HG03378 (cell line): Measurements from ENCODE around the gene MSN.

Source experiments
- ATAC-seq: cut with Tn5 transposase; IDR thresholded peaks from one replicate; pipeline ENCODE4 v1.9.1; 2021; ENCODE audit warnings: mild to moderate bottlenecking, moderate library complexity; ENCODE audit not compliant: unreplicated experiment

MSN gene

DNA sequence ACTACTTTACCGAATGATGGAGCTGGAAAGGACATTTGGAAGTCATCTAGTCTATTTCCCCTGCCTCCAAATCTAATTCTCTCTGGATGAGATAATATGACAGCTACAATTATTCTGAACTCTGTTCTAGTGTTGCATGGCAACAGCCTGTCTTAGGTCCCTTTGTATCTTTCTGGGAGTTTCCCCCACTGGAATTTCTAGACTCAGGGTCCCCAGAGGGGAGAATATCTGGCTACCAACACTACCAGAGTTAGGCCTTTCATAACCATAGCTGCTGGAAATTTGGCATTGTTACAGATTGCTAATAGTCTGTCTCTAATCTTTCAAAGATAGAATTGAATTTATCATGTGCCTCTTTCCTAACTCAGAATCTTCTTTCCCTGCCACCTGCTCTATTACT, 4.5 kb downstream of the MSN start:
- ATAC-seq: no peak

DNA sequence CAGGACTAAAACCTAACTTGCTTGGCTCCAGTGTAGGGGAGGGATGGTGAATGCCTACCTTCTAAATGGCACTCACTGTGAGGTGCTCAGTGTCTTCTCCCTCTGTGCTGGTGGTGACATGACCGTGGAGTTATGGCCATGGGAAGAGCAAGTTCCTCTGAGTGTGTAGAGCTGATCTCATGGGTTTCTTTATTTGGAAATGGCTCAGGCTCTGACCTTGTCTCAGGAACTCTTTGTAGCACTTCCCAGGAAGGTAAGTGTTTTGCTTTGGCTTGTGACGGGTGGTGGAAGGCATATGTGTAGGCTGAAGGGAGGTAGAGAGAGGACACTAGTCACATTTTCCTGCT, 6.4 kb downstream of the MSN start:
- no peak for ATAC-seq

DNA sequence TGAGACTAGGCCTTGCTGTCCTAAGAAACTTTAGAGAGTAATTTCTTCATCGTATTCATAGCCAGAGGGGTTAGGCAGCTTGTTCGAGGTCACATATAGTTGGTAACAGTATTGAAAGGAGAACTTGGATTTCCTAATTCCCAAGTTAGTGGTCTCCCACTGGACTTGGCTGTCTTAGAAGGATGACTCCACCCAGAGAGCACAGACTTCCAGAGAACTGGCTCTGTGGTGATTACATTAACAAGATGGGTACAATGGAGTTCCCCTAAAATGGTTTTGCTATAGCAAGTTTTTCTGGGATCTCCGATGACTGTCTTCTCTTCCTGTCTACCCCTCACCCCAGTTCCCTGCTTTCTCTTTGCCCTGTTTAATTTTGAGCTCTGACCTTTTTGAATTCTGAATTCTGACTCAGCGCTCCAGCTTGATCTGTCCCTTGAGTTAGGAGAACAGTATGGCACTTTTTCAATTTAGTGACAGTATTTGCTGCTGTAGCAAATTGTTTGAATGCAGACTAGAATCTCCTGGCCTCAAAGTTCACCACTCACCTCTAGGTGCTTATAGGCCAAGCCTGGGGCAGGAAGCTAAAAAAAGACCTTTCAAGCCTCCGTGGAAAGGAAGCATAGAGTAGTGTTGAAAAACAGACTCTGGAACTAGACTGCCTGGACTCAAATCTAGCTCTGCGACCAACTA, 6.9 kb downstream of the MSN start:
- ATAC-seq: no peak

DNA sequence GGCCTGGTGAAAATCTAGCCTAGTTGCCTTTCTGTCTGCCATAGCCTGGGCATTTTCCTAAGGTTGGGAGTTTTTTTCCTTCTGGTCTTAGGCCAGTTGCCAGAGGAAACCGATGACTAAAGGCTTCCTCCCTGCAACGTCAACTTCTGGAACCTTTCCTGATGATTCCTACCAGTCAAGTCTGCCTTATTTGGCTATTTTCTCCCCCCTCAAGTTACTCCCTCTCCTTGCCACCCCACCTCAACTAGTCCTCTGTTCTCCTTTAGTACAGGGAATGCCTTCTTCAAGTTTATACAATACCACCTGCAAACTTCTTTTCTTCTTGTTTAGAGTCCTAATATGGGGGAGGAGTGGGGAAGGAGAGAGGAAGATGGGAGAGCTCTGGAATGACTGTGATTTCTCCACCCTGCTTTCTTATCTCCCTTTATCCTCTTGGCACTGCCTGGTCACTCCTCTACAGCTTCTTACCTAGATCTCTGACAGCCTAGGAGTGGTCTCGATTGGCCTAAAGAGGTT, 10.6 kb downstream of the MSN start:
- no peak for ATAC-seq

DNA sequence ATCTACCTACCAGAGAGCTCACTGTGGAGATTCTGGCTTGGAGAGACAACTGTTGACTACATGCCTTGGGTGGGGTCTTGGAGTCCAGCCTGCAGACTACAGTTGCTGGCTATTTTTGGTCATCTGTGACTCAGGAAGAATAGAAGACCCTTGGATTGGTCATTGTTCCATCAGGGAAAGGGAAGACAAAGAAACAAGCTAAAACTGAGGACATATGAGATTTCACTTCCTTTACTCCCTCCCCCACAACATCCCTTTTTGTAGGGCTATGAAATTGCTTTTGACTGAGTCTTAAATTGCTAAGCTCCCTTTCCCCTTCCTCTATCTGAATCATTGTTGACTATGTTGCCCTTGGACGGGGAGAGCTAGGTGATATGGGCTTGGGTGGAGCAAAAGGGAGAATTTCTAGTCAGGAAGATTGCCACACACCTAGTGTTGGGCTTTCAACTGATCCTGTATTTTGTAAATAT, 11.7 kb downstream of the MSN start:
- no peak for ATAC-seq

DNA sequence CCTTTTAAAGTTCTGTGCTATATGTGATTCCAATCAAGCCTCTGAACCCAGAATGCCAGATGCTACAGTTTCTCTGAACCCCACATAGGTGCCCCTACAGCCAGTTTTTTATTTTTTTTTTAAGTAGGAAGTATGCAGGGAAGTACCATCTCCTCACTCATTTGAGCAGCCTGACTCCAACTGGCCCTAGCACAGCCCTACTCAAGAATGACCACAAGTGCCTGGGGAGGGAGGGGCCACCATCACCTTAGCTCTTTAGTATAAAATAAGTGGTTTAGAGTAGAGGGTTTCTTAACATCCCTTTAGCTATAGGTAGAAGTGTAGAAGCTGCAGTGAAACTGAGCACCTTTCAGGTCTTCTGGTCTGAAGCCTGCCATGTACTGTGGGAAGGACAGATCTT, 14.4 kb downstream of the MSN start:
- no peak for ATAC-seq

DNA sequence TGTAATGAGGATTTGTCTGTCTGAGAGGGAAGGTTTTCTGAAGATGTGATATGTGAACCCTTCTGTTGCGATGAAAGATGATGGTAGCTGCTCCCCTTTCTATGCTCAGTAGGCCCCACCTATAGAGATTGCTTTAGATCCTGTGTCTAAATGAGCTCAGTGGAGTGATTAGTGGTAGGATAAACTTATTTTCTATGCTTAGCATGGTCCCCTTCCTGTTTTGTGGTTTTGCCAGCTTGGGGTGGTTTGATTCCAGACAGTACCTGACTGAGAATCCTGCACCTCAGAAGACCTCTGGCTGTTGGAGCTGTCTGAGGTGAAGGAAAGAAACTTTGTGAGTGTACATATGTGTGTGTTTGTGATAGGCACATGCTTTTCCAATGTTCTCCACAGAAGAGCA, 17.7 kb downstream of the MSN start:
- no peak for ATAC-seq

DNA sequence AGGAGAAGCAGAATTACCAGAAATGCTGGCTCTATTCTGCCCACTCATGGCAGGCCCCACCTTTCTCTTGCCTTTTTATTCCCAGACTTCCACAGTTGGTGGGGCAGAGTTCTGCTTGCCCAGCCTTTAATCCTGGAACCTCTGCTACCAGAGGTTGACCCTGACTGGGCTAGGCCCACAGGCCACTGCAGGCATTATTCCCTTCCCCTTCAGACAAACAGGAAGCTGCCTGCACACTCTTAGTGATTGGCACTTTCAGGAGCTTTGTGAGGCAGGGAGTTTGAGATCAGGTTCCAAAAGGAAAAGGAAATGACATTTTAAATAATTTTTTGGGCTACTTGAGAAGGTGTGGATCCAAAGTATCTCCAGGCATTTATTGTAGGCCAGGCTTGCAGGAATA, 18.8 kb downstream of the MSN start:
- no peak for ATAC-seq

DNA sequence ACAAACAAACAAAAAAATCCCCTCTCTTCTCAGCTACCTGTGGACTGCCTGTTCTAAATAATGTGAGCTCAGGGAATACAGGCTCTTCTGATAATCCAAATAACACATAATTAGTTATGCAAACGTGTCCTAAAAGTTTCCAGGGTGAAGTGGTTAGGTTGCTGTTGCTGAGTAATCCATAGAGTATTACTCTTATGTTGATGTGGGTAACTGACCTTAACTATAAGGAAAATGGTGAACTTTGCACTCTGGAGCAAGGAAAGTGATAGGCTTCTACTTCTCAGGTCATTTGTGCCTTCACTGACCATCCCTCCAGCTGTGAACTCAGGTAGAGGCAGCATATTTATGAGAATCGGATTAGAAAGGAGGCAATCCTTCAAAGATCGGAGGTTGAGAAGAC, 19.9 kb downstream of the MSN start:
- no peak for ATAC-seq

DNA sequence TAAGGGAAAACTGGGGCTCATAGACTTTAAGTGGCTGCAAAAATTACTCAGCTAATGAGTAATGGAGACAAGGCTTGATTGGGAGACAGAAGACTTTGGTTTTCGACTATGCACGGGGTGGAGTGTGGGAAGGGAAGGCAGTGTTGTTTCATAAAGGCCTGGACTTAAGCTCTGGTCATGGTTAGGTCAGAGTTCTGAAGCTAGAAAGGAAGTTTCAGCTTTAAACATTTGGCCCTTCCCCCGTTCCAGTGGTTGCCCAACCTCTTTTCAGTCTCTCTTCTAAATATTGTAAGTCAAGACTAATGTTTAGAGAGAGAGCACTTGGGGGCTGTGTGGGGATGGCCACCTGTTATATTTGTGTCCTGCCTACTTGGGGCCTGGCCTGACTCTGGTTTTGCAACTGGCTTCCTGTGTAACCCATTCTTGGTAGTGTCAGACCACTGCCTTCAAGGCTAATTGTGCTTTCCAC, 21.0 kb downstream of the MSN start:
- ATAC-seq: peak; percentile 92

DNA sequence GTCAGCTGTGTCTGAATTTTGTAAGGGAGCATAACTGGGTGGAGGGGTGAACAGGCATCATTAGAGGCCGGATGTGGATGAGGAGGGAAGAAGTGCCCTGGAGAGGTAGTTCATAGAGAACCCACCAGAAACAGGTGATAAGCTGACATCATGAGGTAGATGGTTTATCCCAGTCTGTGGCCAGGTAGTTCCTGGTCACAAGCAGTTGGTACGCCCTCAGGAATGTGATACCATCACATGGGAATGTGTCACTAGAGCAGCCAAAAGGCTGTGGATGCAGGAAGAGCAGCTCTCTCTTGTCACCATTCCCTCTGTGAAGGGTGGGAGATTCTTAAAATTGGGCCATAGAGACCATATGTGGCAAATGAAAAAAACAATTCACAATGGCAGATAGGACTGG, 21.9 kb downstream of the MSN start:
- no peak for ATAC-seq

DNA sequence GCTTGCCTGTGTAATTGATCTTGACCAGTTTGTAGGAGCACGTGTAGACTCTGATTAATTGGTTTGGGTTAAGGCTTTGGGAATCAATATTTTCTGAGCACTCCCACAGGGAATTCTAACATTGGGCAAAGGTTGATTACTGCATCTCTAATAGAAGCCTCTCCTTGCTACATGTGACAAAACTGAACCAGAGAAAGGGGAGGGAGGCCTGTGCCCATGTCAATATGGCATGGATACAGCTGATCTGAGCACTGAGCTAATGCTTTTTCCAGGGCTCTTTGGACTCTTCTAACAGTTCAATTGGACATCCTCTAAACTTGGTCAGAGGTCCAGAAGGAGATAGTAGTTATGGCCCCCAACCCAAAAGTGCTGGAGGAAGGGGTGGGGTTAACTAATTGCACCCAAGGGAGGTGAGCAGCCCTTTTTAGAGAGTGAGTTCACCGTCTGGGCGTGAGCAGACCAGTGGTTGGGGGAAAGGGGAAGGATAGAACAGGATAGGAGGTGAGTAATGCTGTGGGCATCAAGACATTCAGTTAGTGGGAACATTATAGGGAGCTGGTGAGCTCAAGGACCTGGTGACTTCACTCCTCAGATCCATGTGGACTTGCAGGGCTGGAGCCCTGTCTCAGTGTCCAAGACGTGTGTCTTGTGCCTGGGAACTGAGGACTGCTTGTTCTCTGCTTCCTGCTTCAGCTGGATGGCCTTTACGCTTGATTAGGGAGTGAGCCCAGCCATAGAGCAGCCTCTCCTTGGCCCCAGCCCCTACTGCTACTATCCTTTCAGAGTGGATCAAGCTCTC, 22.8 kb downstream of the MSN start:
- no peak for ATAC-seq

DNA sequence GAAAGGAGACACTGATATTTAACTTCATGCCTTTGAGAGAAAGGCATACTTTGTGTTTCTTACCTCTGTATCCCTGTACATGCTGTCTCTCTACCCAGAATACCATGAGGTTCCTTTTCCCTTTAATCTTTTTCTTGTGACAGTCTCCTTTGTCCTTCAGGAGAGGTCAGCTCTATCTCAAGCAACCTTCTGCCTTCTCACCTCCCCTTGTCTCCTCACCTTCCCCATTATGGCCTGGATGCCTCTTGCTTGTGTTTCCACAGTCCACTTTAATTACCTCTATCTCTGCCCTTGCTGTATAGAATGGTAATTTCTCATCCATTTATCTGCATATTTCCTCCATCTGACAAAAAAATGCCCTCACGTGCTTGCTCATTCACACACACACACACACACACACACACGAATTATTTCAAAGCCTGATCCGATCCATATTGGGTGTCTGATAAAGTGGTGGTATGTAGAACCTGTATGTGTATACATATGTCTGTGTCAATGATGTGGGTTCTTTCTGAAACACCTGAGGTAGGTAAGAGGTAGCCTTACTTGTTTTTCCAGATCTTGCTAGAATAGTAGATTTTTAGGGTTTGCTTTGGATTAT, 28.5 kb downstream of the MSN start:
- no peak for ATAC-seq

DNA sequence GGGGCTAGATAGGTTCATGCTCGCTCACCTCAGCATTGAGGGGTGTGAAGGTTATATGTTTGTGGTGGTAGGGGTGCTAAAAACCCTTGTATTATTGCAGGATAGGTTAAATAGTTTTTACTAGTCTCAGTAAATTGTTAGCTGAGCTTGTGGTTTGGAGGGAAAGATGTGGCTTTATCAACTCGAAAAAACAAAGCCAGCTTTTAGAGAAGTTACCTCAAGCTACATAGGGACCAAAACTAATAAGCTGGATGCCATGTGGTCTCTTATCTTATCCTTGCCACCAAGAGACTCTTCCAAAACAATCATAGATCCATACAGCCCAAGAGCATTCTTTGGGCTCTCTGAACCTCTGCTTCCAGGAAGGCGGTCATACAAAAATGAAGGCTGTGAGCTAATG, 29.2 kb downstream of the MSN start:
- no peak for ATAC-seq

DNA sequence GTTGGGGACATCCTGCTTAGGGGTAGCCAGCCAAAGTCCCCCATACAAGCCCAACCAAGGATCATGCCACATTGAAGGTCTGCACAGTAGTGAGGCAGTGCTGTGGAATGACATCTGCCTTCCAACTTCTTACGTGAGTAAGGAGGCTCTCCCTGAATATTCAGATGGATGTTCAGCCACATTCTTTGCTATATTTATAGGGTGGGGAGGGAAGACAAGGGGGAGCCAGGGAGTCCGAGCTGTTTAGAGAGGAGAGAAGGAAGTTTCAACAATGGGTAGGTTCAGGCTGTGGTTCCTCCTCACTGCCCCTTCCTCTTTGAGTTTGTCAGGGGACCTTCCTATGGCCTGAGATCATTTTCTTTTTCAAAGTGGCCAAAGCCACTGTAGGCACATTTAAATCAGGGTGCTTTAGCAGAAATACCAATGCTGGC, 29.8 kb downstream of the MSN start:
- ATAC-seq: no peak

DNA sequence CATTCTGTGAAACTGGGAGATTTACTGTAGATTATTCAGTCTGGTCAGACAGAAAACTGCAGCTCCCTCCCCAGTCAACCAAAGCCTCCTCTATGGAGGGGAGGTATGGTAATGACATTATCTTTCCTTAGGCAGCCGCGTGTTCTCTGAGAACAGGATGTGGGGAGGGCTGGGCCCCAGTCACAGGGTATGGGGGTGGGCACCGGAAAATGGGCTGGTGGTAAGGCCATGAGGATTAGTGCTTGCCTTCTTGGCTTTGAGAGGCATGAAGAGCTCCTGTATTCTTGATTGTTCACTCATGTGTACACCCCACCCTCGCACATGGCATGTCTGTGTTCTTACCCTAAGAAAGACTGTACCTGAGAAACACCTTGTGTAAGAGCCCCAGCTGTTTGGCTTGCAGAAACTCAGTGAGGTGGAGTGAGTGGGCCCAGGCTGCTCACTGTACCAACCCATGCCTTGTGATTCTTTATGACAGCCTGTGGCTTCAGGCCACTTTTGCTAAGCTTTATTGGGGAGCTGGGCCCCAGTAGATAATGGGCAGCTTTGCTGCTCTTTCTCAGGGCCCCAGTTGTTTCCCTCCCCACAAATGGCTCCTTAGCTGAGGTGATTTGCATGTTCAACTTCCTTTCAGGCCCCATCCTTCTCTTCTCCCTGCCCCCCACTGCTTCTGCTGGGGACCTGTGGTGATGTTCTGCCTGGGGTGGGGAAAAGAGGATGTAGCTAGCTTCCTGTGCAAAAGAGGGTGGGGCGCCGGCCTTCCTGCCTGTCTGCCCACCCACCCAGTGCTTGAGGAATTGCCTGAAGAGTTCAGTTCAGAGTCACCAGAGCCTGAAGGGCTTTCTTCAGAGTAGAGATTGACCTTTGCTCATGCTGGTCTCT, 30.7 kb downstream of the MSN start:
- ATAC-seq: peak; percentile 55

DNA sequence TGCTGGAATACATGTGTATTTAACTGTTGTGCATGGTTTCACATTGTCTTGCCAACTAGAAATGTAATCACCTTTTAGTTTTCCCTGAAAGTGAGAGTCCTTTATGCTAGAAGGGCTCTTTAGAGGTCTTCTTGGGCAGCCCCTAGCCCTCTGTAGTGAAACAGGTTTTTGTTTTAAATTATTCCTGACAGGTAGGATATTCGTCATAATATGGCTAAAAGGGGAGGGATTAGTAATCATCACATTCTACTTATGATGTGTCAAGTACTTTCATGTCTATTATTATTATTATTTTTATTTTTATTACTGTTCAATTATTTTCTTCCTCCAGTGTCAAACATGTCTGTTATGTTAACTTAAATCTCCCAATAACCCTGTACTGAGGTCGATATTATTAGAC, 35.5 kb downstream of the MSN start:
- ATAC-seq: peak; percentile 23

DNA sequence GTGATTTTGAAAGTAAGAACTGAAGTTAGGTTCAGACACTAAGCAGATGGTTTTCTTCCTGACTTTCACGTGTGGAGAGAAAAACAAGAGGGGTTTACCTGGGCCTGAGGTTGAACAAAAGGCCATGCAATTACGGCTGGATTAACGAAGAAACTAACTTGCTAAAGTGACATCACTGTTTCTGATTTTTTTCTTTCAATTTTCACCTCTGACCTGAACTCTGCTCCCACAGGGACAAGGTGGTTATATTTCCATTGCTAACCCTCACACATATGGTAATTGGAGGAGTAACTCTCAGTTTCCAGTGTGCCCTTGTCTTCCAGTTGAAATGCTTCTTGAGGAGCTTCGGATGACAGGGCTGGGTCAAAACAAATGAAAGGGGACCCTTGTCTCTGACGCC, 38.0 kb downstream of the MSN start:
- ATAC-seq: no peak

DNA sequence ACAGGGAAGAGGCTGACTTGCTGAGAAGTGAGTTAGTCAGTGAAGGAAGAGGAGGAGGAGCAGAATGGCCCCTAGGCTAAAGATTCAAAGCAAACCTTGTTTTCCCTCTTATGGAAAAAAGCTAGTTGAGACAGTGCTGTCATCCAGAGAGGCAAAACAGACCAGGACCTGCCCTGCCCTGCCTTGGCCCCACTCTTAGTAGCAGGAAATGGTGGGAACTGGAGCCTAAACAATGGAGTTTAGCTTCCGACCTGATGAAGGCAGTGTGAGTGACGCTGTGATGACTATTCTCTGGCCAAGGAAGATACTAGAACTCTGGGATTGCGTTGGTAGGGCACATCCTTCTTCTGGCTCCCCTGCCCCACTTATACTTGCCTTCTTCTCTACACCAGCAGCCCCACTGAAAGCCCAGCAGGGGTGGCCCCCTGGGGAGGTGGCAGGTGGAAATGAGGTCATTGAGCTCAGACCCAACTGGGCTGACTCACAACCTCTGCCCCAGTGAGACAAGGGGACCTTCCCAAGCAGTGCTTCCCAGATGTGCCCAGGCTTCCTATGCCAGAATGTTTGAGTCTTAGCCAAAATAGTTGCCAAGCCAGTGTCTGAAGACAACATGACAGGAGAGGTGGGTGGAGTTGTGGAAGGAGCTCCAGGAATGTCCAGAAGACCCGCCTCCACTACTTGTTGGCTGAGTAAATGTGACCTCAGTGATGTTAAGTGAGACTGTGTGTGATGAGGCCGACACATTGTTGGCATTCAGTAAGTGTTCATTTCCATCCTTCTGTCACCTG, 38.8 kb downstream of the MSN start:
- ATAC-seq: peak; percentile 46

DNA sequence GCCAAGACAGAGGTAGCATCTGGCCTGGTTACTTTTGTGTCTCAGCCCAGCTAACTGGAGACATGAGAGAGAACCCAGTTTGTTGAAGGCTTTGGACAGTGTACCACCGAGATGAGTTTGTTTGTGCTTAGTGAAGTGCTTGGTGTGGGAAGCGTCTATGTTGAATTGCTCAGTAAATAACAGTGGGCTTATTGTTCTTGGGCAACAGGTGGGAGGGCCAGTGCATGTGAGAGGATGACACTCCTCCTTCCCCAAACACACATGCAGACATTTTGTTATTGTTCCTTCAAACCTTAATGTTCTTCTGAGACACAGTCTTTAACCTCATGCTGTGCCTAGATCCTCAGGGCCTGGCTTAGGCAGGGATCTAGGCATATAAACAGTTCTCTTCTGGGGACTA, 39.7 kb downstream of the MSN start:
- ATAC-seq: no peak
